Measurements from ENCODE around the gene A2M. TPM values are rescaled to one million over a fixed set of nuclear protein-coding genes. Genes with fewer than 3 reads are reported as not detected.

The A2M gene
- total RNA-seq, 1 donor = under 0.01 TPM

- DNase-seq (ENCODE audit: low read depth in 2 of 3, low spot score in 2 of 3) = no peak
Measured at GRCh38 chr12:9075138-9075535, 40.6 kb downstream of the A2M start.

- no peak for DNase-seq (ENCODE audit: low read depth in 2 of 3, low spot score in 2 of 3)
Measured at GRCh38 chr12:9074484-9075137, 41.1 kb downstream of the A2M start.

- no peak for DNase-seq (ENCODE audit: low read depth in 2 of 3, low spot score in 2 of 3)
Measured at GRCh38 chr12:9073076-9073475, 42.6 kb downstream of the A2M start.

GRCh38 chr12:9072481-9073038 lies 43.2 kb downstream of the A2M start:
- no peak for DNase-seq (ENCODE audit: low read depth in 2 of 3, low spot score in 2 of 3)

GRCh38 chr12:9071969-9072368 lies 43.8 kb downstream of the A2M start:
- DNase-seq (ENCODE audit: low read depth in 2 of 3, low spot score in 2 of 3) = no peak

DNA sequence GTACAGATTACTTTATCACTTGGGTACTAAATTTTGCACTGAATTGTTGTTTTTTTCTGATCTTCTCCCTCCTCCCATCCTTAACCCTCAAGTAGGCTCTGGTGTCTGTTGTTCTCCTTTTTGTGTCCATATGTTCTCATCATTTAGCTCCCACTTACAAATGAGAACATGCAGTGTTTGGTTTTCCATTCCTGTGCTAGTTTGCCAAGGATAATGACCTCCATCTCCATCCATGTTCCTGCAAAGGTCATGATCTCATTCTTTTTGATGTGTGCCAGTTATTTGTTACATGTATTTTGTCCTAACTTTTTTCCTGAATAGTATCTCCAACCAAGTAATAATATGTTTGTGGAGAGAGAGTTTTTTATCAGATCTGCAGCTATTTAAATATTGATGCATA lies 44.2 kb downstream of the A2M start:
- no peak for DNase-seq (ENCODE audit: low read depth in 2 of 3, low spot score in 2 of 3)

DNA sequence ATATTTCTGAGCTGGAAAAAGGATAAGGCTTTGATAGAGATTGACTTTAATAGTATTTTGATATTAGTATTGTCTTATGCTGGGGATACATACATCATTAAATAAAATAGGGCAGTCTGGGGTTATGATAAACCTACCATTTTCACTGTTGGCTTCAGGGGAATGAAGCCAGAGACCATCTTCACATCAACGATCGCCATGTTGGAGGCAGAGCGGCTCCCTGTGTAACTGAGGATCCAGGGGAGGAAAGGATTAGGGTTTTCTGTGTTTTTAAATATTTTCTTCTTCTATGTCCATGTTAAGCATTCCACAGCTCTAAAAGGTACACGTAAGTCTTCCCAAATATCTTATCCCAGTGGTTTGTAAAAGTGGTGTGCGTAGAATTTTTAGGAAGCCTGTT lies 45.4 kb downstream of the A2M start:
- no peak for DNase-seq (ENCODE audit: low read depth in 2 of 3, low spot score in 2 of 3)

DNA sequence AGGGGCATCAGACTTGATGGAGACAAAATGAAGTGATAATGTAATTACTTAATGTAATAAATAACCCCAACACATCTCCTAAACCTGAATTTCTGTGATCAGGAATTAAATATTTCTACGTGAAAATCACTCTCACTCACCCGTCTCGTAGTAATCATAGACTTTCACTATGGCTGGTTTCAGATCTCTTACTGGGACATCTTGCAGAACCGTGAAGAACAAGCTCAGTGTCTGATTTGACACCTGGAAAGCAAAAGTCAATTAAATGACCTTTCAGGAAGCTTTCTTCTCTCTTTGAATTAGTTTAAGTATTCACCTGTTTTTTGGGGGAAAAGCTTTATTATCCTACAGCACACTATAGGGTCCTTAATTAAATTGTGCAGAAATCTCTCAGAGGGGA lies 47.1 kb downstream of the A2M start:
- no peak for DNase-seq (ENCODE audit: low read depth in 2 of 3, low spot score in 2 of 3)

GRCh38 chr12:9068086-9068485 lies 47.6 kb downstream of the A2M start:
- no peak for DNase-seq (ENCODE audit: low read depth in 2 of 3, low spot score in 2 of 3)

GRCh38 chr12:9066755-9067423 lies 48.8 kb downstream of the A2M start:
- no peak for DNase-seq (ENCODE audit: low read depth in 2 of 3, low spot score in 2 of 3)

GRCh38 chr12:9066183-9066623 lies 49.5 kb downstream of the A2M start:
- no peak for DNase-seq (ENCODE audit: low read depth in 2 of 3, low spot score in 2 of 3)

DNA sequence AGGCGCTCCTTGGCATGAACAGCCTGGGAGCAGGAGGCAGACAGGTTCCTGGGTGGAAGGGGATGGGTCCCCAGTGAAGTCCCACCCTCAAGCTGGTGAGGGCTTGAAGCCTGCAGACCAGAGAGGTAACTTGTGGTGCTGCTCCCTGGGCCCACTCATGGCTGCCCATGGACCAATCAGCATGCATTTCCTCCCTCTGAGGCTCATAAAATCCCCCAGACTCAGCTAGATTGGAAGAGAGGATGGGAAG lies 50.2 kb downstream of the A2M start:
- DNase-seq (ENCODE audit: low read depth in 2 of 3, low spot score in 2 of 3) = no peak

DNA sequence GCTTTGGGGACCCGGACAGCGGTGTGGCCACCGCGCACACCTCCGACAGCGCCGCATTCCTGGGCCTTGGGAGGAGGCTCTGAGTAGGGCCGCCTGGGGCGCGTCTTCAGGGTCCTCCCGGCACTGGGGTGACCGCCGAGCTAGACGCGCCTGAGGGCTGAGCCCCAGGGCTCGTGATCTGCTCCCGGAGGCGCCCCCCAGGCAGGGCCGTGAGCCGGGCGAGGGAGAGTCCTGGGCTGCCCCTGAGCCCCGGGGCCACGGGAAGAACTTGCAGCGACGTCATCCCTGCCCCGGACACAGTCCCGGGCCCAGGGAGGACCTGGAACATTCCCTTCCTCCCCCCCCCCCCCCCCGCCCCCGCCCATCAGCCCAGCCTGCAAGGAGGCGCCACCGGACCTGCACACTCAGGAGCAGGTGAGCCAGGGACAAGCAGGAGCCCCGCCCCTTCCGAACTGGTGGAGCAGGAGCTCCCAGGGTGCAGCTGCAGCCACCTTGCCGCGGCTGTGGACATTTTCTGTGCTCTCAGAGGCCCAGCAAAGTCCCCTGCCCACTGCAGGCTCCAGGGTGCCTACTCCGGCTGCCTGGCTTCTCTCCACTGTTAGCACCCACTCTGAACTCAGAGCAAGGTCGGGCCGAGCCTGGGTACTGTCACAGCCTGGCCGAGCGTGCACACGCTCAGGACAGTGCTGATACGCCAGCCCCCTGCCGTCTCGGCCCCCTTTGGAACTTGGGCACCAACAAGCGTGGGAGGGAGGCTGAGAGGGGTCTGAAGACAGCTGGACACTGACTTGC lies 50.7 kb downstream of the A2M start:
- DNase-seq (ENCODE audit: low read depth in 2 of 3, low spot score in 2 of 3) = peak in 1 of 3 donors; percentile 15

DNA sequence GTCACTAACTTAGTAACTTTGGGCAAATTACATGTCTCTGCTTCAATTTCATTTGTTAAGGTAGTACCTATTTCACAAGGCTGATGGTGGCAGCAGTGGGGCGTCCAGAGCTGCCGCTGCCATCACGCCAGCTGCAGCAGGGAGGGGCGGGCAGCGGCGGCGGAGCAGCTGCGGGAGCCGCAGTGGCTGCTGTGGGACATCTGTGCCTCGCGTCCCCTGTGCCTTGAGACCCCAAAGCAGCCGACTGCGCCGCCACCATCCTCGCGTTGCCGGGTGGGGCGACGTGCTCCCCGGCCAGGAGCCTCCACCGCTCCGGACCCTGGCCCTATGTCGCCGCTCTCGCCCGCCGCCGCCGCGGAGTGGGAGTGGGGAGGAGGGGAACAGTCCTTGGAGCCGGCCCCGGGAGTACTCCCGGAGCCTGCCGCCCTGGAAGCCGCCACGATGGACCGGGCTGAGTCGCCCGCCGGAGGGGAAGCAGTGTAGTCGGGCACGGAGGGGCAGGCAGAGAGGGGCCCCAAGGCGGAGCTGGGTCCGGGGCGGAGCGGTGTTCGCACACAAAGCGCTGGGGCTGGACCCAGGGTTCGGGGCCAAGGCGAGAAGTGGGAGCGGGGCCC lies 51.4 kb downstream of the A2M start:
- peak in 2 of 3 donors; percentile 67 to 83 for DNase-seq (ENCODE audit: low read depth in 2 of 3, low spot score in 2 of 3)

- no peak for DNase-seq (ENCODE audit: low read depth in 2 of 3, low spot score in 2 of 3)
Measured at GRCh38 chr12:9052610-9053009, 63.1 kb downstream of the A2M start.

- no peak for DNase-seq (ENCODE audit: low read depth in 2 of 3, low spot score in 2 of 3)
Measured at GRCh38 chr12:9051158-9051550, 64.6 kb downstream of the A2M start.

GRCh38 chr12:9050521-9051157 lies 65.1 kb downstream of the A2M start:
- no peak for DNase-seq (ENCODE audit: low read depth in 2 of 3, low spot score in 2 of 3)

GRCh38 chr12:9049520-9050133 lies 66.1 kb downstream of the A2M start:
- DNase-seq (ENCODE audit: low read depth in 2 of 3, low spot score in 2 of 3) = peak in 2 of 3 donors; percentile 66 to 89

DNA sequence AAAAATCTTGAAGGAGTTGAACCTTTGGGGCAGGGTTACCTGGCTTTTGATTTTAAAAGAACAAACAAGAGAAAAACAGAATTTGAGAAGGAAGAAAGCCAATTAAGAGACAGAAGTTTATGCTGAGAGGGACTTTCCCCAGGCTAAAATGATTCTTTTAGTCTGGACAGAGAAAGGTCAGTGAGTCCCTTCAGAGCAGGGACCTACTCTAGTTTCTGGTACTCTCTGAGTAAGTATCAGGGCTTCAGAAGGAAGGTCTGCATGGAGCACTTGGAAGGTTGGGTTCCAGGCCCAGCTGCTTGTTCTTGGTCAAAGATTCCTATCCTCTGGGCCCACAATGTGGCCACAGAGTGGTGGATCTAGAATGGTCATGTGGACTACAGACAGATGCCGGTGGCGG lies 66.8 kb downstream of the A2M start:
- DNase-seq (ENCODE audit: low read depth in 2 of 3, low spot score in 2 of 3) = no peak

DNA sequence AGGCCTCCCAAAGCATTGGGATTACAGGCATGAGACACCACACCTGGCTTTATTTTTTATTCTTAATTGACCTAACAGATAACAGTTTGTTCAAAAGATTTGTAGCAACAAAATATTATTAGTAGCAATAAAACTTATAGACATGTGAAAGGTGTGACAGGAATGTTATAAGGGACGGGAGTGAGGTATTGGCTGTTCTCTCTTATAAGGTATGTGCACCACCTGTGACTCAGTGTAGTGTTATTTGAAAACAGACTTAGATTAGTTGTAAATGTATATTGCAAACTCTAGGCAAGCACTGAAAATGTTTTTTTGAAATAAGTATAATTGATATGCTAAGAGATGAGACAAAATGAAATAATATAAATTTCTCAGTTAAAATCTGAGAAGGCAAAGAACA lies 68.6 kb downstream of the A2M start:
- no peak for DNase-seq (ENCODE audit: low read depth in 2 of 3, low spot score in 2 of 3)

Measured in hematopoietic multipotent progenitor cell (in vitro differentiated cells).